EH (cell line): ENCODE measurements around the gene PCSK6.

ENCODE experiments used
- DNase-seq: peaks from one replicate; pipeline ENCODE4 v3.0.0-alpha.2; 2015; ENCODE audit warnings: low read depth

PCSK6 gene

DNA sequence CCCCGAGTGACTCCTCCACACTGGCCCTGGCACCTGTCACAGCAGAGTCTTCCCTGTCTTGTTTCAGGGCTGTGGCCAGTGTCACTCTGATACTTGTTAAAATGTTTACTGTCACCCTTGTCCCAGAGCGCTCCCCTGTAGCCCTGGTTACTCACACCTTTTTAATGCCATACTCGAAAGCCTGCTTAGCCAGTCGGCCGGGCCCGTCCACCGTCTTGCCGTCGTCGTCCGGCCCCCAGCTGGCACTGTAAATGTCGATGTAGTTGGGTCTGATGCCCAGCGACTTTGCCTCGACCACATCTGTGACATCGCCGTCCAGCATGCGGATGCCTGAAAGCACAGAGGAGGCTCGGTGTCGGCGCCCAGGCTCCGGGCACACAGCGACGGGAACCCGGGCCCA lies 91.3 kb downstream of the PCSK6 start:
- no peak for DNase-seq

GRCh38 chr15:101397521-101398003 lies 91.9 kb downstream of the PCSK6 start:
- no peak for DNase-seq

- no peak for DNase-seq
Measured at GRCh38 chr15:101396484-101397261, 92.8 kb downstream of the PCSK6 start.

DNA sequence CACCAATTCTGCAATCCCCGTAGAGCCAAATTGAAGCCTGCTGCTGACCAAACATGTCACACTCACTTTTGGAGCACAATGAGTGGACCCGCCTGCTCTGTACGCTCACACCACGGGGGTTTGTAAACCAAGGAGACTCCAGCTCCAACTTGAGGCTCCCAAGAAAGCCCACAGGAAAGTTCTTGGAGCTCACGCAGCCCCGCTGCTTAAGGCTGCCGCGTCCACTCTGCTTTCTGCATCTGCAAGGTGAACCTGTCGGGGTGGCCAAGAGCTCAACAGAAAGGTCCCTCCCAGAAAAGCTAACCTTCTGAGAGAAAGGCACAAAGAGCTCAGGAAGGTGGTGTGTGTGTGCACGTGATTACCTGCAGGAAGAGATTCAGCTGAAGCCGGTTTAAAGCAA lies 94.9 kb downstream of the PCSK6 start:
- no peak for DNase-seq

DNA sequence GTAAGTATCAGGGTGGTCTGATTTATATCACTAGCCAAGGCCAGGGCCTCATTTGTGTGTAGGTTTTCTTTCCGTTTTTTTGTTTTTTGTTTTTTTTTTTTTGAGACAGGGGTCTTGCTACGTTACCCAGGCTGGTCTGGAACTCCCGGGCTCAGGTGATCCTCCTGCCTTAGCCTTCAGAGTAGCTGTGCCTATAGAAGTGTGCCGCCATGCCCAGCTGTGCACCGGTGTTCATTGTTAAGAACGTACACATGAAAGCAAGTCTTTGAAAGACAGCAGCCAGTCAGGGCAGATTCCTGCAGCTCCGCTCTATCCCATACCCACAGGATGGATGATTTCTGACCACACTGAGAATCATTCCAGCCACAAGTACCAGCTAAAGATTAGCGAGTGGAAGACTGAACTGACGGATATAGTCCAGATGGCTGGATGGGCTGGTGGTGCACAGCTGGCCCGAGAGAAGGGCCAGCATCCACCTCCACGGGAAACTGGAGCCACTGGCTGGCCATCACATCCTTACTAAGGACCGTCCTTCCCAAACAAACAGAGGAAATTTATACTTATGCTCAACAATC lies 95.4 kb downstream of the PCSK6 start:
- DNase-seq, result no peak

DNA sequence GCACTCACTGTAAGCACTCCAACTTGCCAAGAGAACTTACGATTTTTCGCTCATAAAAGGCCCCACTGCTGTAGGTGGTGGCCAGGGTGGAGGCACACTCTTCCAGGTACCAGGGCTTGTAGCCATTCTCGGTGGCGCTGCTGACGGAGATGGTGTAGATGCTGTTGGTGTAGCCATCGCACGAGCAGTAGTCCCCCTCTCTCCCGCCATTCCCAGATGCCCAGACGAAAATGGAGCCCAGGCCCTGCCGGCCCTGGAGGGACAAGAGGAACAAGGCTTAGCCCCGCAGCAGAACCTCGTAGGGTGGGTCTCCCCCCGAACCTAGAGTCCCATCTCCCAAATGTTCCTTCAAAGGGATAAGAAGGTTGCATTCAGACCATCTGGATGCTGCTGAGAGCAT lies 96.3 kb downstream of the PCSK6 start:
- no peak for DNase-seq

- no peak for DNase-seq
Measured at GRCh38 chr15:101391981-101392640, 97.4 kb downstream of the PCSK6 start.

GRCh38 chr15:101391431-101391830 lies 98.1 kb downstream of the PCSK6 start:
- DNase-seq, result no peak

DNA sequence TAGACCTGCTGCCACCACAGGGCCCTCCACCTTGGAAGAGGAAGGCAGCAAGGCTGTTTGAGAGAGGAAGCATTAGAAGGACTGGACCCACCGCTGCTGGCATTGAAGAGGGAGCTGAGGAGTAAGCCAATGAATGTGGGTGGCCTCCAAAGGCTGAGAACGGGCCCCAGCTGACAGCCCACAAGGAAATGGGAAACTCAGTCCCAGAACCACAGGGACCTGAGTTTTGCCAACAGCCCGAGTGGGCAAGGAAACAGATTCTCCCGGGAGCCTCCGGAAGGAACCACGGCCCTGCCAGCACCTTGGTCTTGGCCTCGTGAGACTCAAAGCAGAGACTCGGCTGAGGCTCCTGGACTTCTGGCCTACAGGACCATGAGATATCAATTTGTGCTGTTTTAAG lies 99.0 kb downstream of the PCSK6 start:
- no peak for DNase-seq

GRCh38 chr15:101390060-101390459 lies 99.4 kb downstream of the PCSK6 start:
- no peak for DNase-seq

DNA sequence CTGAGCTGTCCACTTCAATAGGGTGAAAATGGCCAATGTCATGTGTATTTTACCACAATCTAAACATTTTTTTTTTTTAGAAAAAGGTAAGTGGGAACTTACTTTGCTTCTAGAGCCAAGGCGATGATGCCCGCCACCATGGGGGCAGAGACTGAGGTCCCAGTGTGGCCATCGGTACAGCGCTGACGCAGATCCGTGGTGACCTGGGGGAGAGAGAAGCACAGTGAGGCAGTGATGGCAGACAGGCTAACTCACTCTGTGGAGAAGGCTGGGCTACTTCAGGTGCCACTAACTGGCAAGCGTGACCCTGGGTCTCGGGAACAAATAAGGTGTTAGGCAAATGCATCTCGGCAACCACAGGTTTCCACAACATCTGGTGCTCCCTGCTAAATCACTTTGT lies 100.1 kb downstream of the PCSK6 start:
- no peak for DNase-seq

GRCh38 chr15:101388046-101388445 lies 101.5 kb downstream of the PCSK6 start:
- DNase-seq, result no peak

GRCh38 chr15:101387574-101387973 lies 101.9 kb downstream of the PCSK6 start:
- DNase-seq, result no peak

DNA sequence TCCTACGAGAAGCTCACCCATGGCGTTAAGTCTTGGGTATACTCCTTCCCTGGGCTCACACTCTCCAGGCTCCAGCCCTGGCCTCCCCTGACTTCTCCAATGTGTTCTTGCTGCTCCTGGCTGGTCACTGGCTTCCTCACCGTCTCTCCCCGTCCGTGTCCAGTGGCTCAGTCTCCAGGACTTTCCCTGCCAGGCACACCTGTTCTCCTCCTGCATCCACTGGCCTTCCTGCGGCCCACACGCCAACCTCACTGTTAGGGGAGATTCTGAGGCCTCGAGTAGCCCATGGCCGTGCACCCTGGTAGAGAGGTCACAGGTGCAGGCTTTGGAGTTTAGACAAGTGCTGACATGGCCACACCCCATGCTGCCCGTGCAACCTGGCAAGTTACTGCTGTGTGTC lies 102.5 kb downstream of the PCSK6 start:
- DNase-seq, result no peak

GRCh38 chr15:101386006-101386405 lies 103.5 kb downstream of the PCSK6 start:
- DNase-seq, result no peak

GRCh38 chr15:101384276-101384675 lies 105.2 kb downstream of the PCSK6 start:
- DNase-seq, result no peak

DNA sequence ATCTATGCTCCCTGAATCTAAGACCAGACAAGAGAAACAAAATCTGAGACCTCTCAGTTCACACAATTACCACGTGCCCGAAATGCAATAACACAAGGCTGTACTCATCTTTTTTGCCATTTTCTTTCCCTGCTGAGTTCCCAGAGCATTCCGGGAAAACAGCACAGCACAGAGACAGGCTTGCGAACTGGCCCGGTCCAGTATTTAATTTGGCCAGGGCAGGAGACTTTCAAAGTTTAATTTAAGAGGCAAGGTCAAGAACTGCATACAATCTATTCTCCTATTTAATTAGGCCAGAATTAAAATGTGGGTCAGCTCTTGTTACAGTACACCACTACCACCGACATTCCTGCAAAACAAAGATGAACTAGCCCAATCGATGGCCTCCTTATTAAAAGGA lies 107.0 kb downstream of the PCSK6 start:
- no peak for DNase-seq

- DNase-seq, result no peak
Measured at GRCh38 chr15:101381671-101382212, 107.8 kb downstream of the PCSK6 start.

DNA sequence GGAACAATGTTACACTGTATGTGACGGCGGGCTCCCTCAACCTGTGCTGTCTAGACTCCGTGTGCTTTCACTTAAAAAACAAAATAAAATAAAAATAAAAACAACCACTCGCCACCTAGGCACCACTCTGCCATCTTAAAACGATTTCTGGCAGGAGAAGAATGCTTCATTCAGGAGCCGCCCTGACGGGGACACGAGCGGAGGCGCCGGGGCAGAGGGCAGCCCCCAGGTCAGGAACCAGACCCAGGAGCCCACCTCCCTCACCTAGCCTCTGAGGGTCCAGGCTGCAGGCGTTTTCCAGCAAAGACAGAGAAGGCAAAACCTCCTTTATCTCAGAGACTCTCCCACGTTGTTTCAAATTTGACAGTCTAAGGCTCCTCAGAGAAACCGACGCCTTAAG lies 109.4 kb downstream of the PCSK6 start:
- DNase-seq, result no peak

GRCh38 chr15:101379647-101380046 lies 109.9 kb downstream of the PCSK6 start:
- DNase-seq, result no peak

- no peak for DNase-seq
Measured at GRCh38 chr15:101378879-101379278, 110.6 kb downstream of the PCSK6 start.

DNA sequence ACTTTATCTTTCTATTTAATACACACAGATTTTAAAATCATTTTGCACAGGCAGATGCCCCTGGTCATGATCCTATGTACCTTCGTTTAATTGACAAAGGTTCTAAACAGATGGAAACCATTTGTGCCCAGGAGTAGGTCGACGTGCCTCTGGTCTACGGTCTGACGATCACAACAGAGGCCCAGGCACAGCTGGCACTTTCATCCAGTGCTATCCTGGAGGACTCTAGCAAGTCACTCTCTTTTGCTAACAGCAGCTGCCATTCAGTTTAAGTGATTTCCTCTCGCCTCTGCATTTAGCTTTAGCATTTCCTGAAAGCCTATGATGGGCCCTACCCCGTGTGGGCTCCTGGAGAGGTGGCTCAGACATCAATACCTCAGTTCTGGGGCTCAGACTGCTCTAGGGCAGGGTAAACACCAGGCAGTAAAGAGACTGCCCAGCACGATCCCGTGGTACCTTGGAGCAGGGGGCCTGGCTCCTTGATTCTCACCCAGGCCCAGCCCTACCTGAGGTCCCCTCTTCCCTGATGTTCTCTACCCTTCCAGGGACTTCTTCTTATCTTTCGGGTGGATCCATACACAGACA lies 111.2 kb downstream of the PCSK6 start:
- no peak for DNase-seq
